GM19455 (cell line): ENCODE results near the gene DUSP2.
"Not testable (repeated sequence)": the region's sequence is repeated elsewhere in the genome, so short reads cannot be mapped to it uniquely, and the experiment has no call there.

Experiments
- ATAC-seq: cut with Tn5 transposase; IDR thresholded peaks from one replicate; pipeline ENCODE4 v1.9.1; 2021; ENCODE audit not compliant: unreplicated experiment

DUSP2 gene

GRCh38 chr2:96163768-96164429, 18.7 kb upstream of the DUSP2 start:
- ATAC-seq = peak; percentile 52

GRCh38 chr2:96163415-96163767, 18.2 kb upstream of the DUSP2 start:
- peak; percentile 11 for ATAC-seq

- no peak for ATAC-seq
Measured at GRCh38 chr2:96161898-96162297, 16.7 kb upstream of the DUSP2 start.

- not testable (repeated sequence) for ATAC-seq
Measured at GRCh38 chr2:96160366-96160765, 15.1 kb upstream of the DUSP2 start.

GRCh38 chr2:96159084-96159830, 14.0 kb upstream of the DUSP2 start:
- no peak for ATAC-seq

DNA sequence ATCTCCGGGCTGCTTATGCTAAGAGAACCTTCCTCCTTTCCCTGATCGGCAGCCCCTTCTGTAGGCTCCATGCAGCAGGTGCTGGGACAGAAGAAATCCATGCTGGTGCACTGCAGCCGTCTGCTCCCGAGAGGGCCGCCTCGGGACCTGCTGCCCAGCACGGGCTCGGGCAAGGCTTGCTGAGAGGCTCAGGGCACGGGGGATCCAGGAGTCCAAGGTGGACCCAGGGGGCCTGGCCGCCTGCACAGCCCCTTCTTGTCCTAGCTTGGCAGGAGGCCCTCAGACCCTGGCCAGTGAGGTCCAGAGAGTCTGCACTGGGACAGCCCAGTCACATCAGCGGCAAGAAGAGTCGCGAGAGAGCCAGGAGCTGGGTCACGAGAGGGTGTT, 13.3 kb upstream of the DUSP2 start:
- no peak for ATAC-seq

GRCh38 chr2:96157649-96158553, 12.7 kb upstream of the DUSP2 start:
- ATAC-seq = peak; percentile 55

DNA sequence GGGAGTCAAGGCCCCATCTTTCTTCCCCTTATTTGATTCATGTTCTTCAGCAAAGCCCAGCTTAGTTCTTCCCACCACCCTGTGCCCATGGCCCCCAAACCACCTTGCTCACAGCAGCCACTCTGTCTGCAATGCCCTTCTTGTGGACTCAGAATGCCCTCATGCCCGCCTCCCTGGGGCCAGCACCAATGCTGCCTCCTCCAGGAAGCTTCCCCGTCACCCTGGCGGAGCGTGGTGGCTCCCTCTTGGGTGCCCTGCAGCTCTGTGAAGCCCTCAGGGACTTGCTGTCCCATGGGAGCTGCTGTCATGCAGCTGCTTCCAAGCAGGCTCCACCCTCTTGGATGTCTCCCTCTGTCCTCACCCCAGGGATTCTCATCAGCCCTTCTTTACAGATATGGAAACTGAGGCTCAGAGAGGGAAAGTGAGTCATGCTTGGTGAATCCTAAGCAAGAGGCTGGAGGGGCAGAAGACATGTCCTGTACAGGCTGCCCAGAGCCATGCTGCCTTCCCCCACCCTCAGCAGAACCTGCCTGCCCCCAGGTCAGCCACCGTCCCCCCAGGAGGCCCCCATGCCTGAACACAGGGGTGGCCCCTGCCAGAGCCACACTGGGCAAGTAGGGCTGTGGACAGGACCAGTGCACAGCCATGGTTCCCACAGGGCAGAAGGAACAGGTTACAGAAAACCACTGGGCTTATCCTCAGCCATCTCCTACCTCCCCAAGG, 11.8 kb upstream of the DUSP2 start:
- no peak for ATAC-seq

GRCh38 chr2:96156011-96156820, 11.0 kb upstream of the DUSP2 start:
- no peak for ATAC-seq

DNA sequence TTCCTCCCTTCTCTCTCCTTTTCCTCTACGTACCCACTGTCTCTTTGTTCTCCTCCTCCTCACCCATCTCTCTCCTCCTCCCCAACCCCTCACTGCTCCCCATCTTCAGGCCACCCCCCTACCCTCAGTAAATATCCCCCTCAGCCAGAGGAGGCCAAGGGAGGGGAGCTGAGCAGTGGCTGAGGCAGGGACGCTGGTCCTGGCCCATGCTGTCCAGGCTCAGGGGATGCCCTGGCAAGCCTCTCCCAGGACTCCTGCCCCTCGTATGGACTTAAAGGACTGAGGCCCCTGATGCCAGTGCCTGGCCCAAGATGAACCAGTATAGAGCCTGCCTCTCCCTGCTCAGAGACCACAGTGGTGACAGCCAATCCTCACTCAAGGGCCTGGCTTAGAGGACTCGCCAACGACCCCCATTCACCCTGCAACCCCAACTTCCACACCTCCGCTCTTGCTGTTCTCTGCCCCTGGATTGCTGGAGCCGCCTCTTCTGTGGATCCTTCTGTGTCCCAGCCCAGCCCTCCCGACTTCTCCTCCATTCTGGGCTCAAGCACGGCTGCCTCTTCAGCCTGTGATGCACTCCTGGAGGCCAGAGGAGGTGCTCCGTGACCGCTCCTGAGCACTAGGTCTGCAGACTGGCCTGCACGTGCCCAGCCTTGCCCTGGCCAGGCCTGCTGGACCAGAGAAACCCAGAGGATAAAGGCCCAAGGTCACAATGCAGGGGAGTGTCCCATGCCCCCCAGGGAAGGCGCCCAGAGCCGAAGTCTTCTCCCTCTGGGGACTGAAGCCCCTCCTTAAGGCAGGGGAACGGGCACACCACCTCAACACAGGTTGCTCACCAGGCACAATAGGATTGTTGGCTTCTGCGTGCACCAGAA, 9.5 kb upstream of the DUSP2 start:
- no peak for ATAC-seq

DNA sequence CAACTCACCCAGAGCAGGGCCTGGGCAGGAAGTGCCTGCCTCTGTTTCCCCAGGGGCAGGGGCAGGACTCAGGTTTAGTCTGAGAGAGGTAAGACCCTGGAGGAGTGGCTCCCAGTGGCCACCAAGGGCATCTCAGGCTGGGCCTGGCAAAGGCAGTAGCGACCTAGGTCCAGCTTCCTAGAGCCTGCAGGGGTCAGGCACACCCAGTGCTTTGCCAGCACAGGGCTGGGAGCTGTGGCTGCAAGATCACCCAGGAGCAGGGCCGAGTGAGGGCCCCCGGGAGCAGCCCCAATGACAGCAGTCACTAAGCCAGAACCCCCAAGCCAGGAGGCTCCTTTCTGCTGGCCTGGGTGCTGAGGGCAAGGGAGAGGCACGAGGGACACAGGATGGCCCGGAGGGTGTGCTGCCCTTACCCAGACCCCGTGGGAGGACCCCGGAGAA, 8.8 kb upstream of the DUSP2 start:
- ATAC-seq = no peak

- ATAC-seq = no peak
Measured at GRCh38 chr2:96153291-96153713, 8.1 kb upstream of the DUSP2 start.

DNA sequence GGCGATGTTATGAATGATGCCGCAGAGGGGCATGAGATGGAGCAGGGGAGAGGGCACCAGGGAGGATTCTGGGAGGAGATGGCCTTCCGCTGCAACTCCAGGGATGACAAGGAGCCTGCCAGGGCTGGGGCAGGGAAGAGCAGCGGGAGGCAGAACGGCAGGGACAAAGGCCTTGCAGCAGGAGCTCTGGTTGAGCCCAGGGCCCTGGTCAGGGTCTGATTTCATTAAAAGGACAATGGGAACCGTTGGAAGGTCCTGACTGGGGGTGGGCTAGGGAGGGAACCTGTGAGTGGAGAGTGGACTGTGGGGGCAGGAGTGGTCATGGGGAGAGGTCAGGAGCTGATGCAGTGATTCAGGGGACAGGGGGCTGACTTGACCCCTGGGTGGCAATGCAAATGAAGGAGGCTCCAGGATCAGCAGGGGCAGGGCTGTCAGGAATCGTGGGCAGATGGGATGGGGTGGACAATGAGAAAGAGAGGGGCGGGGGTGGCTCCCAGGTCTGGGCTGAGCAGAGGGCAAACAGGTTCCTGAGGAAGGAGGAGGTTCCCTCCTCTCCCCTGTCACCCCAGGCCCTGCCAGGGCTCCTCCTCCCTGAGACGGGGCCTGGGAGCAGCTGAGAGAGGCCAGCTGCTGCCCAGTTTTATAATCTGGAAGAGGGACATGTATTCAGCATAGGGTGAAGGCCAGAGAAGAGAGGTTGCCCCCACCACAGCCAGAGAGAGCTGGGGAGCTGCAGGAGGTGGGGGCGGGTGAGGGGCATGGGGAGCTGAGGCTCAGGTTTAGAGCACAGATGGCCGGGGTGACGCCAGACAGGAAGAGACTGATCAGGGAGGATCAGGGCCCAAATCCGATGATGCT, 7.3 kb upstream of the DUSP2 start:
- ATAC-seq = no peak

GRCh38 chr2:96151595-96152303, 6.5 kb upstream of the DUSP2 start:
- no peak for ATAC-seq

DNA sequence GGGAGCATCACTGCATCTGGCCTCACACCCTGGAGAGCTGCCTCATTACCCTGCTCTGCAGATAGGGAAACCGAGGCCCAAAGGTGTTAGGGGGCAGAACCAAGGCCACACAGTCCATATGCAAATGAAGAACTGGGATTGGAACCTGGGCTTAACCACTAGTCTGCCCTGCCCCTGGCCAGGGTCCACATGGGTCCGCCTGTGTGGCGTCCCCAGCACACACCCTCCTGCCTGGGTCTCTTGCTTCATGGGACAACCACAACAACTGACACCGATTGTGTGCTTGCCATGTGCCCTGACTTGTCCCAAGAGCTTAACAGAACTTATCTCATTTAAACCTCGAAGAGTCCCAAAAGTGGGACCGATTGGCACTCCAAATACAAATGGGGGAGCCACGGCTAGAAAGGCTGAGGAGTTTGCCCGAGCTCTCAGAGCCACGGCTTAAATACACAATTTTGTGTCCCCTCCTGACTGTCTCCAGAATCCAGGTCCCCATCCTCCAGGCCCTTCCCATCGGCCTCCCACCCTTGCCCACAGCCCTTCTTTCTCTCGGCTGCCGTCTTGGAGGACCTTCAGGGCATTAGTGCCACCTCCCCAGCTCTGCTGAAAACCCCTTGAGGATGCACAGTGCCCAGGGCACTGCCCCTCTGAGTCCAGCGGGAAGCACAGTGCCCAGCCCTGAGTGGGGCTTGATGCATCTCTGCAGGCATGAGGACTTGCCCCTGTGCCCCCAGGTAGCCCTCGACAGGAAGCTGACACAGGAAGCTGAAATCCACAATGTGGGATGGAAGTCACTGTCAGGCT, 5.8 kb upstream of the DUSP2 start:
- ATAC-seq = no peak

DNA sequence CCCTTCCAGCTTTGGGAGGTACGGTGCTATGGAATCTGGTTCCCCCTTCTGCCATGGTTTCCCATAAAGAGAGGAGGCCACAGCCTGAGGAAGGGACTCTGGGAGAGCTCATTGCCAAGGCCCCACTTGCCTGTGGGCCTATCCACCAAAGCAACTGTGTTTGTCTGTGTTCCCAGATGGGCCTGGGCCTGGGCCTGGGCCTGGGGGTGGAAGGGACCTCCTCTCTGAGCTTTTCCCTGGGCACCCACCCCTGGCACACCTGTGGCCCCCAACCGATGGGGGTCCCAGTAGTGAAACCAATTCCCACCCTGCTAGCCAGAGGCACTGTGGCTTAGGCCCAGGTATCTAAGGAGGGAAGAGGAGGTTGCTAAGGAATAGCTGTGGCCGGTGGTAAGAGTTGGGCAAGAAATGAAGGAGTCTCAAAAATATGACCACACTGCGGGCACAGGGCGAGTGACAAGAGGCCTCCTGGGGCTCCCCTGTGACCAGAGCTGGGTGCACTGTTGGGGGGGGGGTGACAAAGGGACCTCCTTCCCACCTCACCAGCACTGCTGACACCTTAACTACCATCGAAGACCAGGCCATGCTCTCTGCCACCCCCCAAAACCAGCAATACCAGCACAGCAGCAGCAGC, 4.9 kb upstream of the DUSP2 start:
- ATAC-seq = no peak
